ENCODE data around the gene CD6. TPM values are rescaled to one million over a fixed set of nuclear protein-coding genes. Genes with fewer than 3 reads are reported as not detected.

Gene CD6
- total and polyA plus RNA-seq, 10 of the 15 experiments (the other 5 are each of a cell fraction or from before 2014, with no cell fraction given): 0.37 to 17.6 (median 6.2) TPM

DNA sequence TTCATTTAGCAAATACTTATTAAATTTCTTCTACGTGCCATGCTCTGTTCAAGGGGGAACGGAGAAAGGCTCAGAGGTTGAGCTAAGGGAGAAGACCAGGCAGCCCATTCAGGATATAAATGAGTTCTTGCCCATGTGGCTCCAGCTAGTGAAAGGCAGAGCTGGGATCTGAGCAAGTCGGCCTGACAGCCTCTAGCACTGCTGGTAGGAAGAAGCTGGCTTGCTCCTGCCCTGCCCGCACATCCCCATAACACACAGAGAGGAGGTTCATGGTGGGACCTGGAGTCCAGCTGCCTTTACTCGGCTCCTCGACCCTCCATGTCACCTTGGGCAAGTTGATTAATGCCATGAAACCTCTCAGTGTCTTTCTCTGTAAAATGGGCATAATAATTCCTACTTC, 21.5 kb upstream of the CD6 start:
- no peak for DNase-seq (ENCODE audit: low read depth, low spot score)
- WGBS (ENCODE audit: insufficient coverage, insufficient replicate concordance, low lambda C conversion rate, missing lambda C conversion rate): 14% methylated on average over 6 of the region's 6 CpGs
- peak overlapping the region; percentile 97 for H3K27ac ChIP-seq (ENCODE audit: control insufficient read depth, insufficient read depth)

More for the DNA sequence above, 21.5 kb upstream of the CD6 start:
- Histone ChIP-seq H3K4me3 (peak overlapping the region; percentile 94), H3K9me3 (replicated peaks; ENCODE audit: control insufficient read depth, insufficient read depth, low read length) (no peaks in the 10 kb centered on the region), H3K79me2 (ENCODE audit: control insufficient read depth, insufficient read depth, low read length) (peaks cover 61% of the 10 kb centered on the region), H3K4me2 (ENCODE audit: control insufficient read depth, insufficient read depth) (peak overlapping the region; percentile 98), H3K36me3 (ENCODE audit: control insufficient read depth in 2 of 2, insufficient read depth in 2 of 2, low read length in 1 of 2) (peaks cover 4% of the 10 kb centered on the region in 2 experiments; a peak in 3 of 4 replicates), H3K9ac (ENCODE audit: control insufficient read depth, insufficient read depth, low read length) (peak overlapping the region; percentile 90), H4K20me1 (ENCODE audit: control insufficient read depth, insufficient read depth) (no peaks in the 10 kb centered on the region; the same call in 1 of the 2 replicates), H3K4me1 (ENCODE audit: control insufficient read depth, insufficient read depth, low read length) (peaks cover 29% of the 10 kb centered on the region), H2AFZ (ENCODE audit: control insufficient read depth, low read depth, low read length) (no peak overlapping the region), H3K27me3 (replicated peaks in 1 of 2; ENCODE audit: control insufficient read depth in 2 of 2, insufficient read depth in 2 of 2, low read length in 1 of 2) (no peaks in the 10 kb centered on the region)
- intact Hi-C loops (cut with micrococcal nuclease; ENCODE audit: unreplicated experiment) (loop anchor here (10.0 kb wide), 1 partner anchor 105 kb away; the partner anchor contains the start of gene CCDC86), in situ Hi-C loops (cut with MboI) (no loop called here)
- ChIA-PET POLR2A (interaction anchor here (0.7 to 3.3 kb wide), 7 partner anchors 10 to 177 kb away, joined by 3 to 11 read pairs (median 3); partner anchors contain the start of genes PRPF19 and TMEM109), RAD21 (ENCODE audit: unreplicated experiment) (interaction anchor here (0.5 to 4.1 kb wide), 10 partner anchors 20 to 237 kb away, joined by 3 to 43 read pairs (median 4); partner anchors contain the start of gene TMEM109), CTCF (interaction anchor here (1.0 to 1.7 kb wide), 10 partner anchors 10 to 237 kb away, joined by 3 to 9 read pairs (median 5); partner anchors contain the start of gene TMEM109), SMC1A (ENCODE audit: uncharacterized antibody, unreplicated experiment) (interaction anchor here (0.6 to 7.6 kb wide), 11 partner anchors 10 to 799 kb away, joined by 3 to 76 read pairs (median 3); partner anchors contain the start of gene TMEM109)
- no TSS peak for BruUV-seq (replicated peaks)
- FAIRE-seq (no peak), ATAC-seq (peak; percentile 2; the same call in 2 of the 3 replicates)
- TF ChIP-seq CUX1 (IDR thresholded peaks at IDR 0.05; ENCODE audit: insufficient replicate concordance, low read depth, low read length) (no peak), NR2F1 (conservative IDR thresholded peaks at IDR 0.05) (0 out of 2 replicates have a peak, but pooled peaks have one; percentile 39), NRF1 (conservative IDR thresholded peaks at IDR 0.05; ENCODE audit: low read depth, low read length) (no peak)
